HG02938 (cell line): Measurements from ENCODE around the gene CLCF1.
"Not testable (repeated sequence)": the region's sequence is repeated elsewhere in the genome, so short reads cannot be mapped to it uniquely, and the experiment has no call there.

ENCODE experiments used
- ATAC-seq: cut with Tn5 transposase; IDR thresholded peaks from one replicate; pipeline ENCODE4 v1.9.1; 2021; ENCODE audit warnings: mild to moderate bottlenecking, moderate library complexity; ENCODE audit not compliant: unreplicated experiment

CLCF1 gene

DNA sequence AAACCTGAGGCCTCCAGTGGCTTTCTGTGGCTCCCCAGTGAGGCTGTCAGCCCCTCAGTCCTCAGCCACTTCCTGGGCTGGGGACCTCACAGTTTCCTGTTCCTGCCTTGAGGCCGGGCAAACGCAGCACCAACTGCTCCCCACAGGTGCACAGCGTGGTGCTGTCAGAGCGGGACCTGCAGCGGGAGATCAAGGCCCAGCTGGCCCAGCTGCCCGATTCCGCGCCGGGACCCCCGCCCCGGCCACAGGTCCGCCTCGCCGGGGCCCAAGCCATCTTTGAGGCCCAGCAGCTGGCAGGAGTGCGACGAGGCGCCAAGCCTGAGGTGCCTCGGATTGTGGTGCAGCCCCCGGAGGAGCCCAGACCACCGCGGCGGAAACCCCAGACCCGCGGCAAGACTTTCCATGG, 35.9 kb upstream of the CLCF1 start:
- ATAC-seq: no peak

DNA sequence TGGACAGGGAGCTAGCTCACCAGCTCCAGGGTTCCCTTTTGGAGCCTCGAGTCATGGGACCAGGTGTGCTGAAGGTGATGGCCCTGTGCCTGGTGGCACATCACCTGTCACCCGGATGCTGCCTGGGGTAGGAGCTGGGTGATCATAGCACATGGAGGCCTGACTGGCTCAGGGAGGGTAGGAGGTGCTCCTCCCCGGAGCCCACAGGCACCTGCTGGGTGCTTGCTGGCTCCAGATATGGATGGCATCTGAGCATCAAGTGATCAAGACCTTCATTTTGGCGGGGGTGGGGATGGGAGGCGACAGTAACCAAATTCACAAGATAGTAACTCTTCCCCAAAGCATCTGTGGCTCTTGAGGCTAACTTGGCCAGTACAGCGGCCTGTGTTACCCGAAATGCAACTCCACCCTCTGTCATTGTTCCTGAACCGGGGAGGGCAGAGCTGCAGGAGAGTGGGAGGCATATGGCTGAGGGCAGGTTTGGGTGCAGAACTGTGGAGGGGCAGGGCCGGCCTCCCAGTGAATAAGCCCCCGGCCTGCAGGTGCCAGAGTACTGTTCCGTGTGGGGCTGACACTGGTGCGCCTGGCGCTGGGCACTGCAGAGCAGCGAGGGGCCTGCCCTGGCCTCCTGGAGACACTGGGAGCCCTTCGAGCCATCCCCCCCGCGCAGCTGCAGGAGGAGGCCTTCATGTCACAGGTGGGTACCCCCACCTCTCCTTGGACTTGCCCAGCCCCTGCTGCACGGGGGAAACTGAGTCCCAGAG, 35.2 kb upstream of the CLCF1 start:
- no peak for ATAC-seq

DNA sequence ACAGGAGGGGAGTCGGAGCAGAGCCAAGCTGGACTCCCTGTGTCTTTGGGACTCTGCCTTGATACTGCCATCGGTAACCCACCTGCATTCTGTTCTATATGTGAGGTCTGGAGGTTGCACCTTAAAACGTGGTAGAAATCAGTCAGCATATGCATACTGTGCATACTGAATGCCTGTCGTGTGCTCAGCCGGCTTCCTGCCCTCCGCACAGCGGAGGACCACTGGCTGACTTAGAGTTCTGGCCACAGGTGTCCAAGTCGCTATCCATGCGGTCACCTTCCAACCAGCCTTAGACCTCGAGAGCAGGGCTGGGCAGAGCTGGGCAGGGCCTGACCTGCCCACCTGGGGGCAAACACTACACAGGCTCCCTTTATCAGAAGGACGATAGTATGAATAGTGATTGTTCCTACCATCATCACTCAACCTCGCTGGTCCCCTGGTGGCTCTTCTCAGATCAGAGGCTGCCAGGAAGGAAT, 34.3 kb upstream of the CLCF1 start:
- no peak for ATAC-seq

DNA sequence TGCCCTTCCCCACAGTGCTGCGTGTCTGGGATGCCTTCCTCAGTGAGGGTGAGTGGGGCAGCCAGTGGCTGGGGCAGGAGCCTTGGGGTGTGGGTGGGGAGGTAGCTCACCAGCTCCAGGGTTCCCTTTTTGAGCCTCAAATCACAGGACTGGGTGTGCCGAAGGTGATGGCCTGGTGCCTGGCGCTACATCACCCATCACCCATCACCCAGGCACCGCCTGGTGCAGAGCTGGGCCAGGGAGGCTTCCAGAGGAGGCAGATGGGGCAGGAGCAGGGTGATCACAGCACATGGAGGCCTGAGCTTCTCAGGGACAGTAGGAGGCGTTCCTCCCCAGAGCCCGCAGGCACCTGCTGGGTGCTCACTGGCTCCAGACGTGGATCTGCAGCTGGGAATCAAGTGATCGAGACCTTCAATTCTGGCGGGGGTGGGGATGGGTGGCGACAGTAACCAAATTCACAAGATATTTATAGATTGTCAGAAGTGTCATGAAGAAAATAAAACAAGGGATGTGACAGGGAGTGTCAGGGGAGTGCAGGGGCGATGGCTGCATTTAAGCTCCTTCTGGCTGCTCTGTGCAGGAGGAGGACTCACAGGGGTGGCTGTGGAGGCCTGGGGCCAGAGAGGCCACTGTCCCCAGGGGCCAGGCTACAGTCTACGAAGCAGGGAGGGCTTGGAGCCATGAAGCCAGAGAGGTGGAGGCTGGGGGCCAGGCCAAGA, 33.7 kb upstream of the CLCF1 start:
- no peak for ATAC-seq

DNA sequence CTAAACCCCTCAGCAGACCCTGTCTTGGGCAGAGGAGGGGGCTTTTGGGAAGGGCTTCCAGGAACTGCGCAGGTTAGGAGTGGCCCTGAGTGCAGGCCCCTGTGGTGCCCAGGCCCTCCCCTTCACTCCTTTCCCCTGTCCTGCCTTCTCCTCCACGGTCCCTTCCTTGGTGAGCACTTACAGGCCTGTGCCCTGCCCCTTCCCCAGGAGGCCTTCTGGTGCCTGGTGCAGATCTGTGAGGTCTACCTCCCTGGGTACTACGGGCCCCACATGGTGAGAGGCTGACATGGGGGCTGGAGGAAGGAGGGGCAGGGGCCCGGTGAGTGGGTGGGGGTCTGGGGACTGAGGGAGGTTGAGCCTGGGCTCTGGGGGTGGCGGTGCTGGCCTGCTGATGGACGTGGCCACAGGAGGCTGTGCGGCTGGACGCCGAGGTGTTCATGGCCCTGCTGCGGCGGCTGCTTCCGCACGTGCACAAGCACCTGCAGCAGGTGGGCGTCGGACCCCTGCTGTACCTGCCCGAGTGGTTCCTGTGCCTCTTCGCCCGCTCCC, 33.1 kb upstream of the CLCF1 start:
- ATAC-seq: no peak

DNA sequence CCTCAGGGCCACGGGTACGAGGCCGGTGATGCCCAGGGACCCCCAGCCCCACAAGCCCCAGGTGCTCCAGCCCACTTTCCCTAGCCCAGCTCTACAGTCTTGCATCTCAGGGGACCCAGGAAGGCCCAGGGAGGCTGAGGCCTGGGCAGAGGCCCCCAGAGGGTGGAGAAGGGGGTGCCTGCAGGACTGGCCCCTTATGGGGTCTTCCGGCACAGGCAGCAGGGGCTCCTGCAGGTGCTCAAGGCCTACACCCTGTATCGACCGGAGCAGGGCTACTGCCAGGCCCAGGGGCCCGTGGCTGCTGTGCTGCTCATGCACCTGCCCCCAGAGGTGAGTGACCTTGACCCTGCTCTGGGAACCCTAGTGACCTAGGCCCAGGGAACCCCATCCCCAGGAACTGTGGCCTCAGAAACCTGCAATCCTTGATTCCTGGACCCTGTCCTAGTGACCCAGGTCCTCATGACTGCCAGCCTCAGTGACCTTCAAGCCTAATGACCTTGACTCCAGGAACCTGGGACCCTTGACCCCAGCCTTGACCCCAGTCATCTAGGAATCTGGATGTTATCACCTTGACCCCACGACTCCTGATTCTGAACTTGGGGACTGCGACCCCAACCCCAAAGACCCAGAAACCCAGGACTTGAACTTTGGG, 32.4 kb upstream of the CLCF1 start:
- ATAC-seq: no peak

DNA sequence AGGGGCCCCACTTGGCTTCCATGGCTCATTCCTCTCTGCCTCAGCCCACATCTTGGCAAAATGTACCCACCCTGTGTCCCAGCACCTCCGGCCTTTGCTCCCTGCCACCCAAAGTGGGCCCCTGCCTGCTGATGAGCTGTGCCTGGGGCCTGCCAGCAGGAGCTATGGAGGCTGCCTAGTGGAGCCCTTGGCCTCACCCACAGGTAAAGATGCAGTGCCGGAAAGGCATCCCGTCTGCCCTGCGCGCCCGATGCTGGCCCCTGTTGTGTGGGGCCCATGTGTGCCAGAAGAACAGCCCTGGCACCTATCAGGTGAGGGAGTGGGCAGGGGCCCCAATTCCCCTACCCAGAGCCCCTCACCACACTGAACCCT, 31.8 kb upstream of the CLCF1 start:
- no peak for ATAC-seq

DNA sequence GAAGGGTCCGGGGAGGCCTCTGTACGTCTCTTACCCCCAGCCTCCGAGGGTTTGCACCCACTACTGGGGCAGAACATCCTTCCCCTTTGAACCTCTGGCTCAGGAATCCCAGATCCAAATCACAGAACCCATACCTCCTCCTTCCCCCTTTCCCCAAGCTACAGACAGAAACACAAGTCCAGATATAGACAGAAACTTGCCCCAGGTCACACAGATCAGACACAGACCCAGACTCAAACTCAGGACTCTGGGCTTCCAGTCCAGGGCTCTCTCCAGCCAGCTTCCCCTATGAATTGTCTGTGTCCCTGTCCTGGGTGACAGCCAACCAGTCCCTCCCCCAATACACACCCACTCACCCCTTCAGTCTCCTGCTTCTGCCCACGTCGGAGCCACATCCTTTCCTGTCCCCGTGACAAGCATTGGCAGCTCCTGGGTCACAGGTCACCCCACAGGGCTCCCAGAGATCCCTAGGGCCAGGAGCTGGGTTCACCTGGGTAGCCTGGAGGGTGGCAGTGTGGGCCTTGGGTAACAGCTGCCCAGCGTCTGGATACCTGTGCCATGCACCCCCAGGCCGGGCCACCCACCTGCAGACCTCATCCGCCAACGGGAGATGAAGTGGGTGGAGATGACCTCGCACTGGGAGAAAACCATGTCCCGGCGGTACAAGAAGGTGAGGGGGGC, 31.3 kb upstream of the CLCF1 start:
- ATAC-seq: no peak

DNA sequence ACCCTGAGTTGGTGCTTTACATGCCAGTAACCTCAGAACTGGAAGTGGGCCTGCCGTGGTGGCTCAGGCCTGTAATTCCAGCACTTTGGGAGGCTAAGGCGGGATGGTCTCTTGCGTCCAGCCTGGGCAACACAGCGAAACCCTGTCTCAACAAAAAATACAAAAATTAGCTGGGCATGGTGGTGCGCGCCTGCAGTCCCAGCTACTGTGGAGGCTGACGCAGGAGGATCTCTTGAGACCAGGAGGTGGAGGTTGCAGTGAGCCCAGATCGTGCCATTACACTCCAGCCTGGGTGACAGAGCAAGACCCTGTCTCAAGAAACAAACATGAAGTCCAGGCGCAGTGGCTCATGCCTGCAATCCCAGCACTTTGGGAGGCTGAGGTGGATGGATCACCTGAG, 29.7 kb upstream of the CLCF1 start:
- ATAC-seq: not testable (repeated sequence)

DNA sequence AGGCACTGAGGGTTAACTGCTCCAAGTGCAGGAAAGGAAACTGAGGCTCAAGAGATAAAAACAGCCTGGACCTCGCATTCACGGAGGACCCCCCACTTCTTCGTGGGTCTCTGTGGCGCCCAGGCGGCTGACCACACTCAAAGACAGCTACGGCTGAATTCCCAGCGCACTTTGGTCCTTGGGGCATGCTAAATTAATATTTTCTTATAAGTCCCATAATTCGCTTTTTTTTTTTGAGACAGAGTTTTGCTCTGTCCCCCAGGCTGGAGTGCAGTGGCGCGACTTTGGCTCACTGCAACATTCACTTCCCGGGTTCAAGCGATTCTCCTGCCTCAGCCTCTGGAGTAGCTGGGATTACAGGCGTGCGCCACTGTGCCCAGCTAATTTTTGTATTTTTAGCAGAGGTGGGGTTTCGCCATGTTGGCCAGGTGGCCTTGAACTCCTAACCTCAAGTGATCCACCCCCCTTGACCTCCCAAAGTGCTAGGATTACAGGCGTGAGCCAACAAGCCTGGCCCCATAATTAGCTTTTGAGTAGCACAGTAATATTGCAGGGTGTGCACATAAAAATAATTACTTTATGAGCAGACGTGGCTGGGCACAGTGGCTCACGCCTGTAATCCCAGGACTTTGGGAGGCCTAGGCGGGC, 28.9 kb upstream of the CLCF1 start:
- ATAC-seq: not testable (repeated sequence)

DNA sequence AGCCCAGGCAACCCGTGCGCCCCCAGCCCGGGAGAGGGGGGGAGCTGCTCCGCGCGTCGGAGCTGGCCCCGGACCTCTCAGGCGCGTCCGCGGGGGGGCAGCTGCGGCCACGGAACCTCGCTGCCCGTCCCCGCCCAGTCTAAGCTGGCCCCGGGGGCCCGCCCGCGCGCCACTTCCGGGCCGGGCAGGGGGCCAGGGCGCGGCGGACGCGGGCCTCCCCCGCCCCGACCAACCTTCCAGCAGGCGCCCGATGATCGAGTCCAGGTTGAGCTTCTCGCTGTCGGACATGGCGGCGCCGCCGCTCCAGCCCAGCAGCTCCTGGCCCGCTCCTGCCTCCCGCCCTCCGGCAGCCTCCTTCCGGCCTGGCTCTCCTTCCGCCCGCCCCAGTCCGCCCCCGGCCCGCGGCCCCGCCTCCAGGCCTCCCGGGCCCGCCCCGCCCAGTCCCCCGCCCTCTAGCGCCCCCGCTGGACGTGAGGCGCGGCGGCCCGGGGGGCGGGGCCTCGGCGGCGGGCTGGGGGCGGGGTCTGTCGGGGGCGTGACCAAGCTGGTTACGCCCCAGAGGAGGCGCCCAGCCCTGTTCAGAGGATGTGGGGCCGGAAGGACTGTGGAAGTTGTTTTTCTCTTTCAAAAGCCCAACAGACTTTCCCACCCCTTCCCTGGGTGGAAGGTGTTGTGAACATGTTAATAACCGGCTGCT, 28.2 kb upstream of the CLCF1 start, which contains the start of gene PPP1CA:
Gene PPP1CA, minus strand, starts transcription at position 364 of the 697 bp plus-strand sequence. Its CDS starts 76 bp downstream, at position 288.
- ATAC-seq: peak; percentile 55

DNA sequence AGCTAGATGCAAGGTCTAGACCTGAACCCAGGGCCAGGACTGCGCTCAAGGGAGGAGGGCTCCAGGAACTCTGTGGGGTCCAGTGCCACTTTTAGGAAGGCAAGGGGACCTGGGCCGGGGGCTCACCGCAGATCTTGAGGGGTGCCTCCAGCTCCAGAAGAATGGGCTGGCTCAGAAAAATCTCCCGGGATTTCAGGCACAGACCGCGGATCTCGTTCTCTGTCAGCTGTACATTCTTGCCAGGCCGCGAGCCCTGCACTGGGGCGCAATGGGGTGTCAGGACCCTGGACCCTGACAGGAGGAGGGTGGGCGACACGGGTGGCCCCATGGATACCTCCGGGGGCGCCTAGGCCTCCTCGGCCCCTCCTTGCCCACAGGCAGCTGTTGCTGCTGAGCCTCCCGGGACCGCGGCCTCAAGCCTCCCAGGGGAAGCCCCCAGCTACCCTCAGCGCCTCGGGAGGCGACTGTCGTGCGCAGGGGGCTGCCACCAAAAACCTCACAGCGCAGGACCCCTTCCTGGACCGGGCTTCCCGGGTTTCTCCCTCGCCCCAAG, 27.6 kb upstream of the CLCF1 start:
- peak; percentile 8 for ATAC-seq

DNA sequence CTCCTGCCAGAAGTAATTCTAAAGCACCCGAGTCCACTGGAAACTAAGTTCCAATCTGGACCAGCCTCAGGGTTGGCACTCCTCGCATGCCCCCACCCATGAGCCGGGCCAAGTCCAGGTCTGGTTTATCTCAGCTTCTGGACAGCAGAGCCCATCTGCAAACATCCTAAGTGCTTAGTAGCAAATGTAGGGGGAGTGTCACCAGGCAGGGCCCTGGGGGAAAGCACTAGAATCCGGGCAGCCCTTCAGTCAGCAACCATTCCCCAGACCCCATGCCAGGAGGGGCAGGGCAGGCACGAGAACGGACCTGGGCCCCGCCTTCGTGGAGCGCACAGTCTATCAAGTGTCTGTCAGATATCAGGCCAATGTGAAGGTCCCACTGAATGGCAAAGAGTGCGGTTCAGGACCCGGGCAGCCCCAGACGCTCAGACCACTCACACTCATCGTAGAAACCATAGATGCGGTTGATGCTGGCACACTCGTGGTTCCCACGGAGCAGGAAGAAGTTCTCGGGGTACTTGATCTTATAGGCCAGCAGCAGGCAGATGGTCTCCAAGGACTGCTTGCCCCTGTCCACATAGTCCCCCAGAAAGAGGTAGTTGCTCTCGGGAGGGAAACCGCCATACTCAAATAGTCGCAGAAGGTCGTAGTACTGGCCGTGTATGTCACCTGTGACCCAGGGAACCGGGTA, 27.0 kb upstream of the CLCF1 start:
- no peak for ATAC-seq

DNA sequence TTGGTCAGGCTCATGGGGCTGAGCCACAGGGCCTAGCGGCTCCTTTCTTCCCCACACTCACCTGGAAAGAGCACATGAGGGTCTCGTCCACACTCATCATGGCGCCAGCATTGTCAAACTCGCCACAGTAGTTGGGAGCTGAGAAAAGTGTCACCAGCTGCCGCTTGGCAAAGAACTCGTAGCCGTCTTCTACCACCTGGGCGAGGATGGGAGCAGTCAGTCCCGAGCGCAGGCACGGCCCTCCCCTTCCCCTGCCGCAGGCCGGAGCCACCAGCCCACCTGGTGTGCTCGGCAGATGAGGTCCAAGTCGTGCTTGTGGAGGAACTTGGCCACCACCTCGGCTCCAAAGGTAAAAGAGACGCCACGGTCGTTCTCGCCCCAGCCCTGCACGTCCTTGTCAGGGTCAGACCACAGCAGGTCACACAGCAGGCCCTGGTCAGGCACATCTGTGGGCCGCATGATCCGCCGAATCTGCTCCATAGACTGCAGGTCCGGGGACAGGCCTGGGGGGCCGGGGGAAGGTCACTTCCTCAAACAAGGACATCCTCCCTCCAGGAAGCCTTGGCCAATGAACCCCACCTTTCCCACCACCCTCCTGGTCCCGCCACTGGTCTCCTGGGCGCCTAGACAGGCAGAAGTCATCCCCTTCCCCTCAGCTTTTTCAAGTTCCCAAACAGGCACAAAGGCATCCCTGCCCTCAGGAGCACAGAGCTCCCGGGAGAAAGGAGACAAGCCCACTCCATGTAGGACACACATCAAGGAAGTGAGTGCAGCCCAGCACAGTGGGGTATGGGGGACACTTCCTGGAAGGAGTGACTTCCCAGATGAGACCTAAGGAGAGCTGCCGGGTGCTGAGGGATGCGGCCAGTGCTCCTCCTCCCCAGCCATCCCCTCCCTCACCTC, 25.5 kb upstream of the CLCF1 start:
- no peak for ATAC-seq

DNA sequence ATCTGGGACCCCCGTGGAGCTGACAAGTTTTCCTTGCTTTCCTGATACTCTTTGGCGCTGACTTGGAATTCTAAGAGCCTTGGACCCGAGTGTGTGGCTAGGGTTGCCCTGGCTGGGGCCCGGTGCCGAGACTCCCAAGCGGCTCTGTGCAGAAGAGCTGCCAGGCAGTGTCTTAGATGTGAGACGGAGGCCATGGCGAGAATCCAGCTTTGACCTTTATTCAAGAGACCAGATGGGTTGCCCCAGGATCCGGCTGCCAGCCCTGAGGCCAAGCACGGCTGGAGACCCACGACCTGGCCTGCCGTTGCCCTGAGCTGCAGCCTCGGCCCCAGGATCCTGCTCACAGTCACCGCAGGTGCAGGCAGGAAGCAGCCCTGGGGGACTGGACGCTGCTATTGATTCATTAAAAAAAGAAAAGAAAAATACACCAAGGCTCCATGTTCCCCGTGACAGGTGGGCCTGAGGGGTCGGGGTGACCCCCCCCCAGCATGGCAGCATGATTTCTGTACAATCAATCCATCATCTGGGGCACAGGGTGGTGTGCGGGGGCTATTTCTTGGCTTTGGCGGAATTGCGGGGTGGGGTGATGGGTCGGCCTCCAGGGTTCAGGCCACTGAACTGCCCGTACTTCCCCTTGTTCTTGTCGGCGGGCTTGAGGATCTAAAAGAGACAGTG, 24.7 kb upstream of the CLCF1 start:
- ATAC-seq: no peak

DNA sequence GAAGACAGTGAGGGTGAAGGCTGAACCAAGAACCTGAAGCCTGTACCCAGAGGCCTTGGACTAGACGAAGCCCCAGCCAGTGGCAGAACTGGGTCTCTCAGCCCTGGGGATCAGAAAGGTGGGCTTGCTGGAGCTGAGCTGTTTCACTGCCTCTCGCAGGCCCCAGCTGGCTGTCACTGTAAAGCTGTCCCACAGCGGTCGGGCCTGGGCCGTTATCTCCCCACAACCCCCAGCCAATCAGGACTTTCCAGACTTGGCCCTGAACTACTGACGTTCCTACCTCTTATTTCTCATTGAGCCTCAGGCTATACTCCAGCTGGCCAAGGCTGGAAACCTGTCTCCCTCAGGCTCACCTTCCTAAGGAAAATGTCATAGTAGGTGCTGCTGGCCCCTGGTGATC, 24.1 kb upstream of the CLCF1 start:
- ATAC-seq: no peak
